C4-2B (cell line): Measurements from ENCODE around the gene ELAPOR1.

Source experiments
- CTCF ChIP-seq: fragments of 450-650 bp; conservative IDR thresholded peaks from 2 replicates; pipeline ENCODE4 v1.5.1; 2017; ENCODE audit warnings: mild to moderate bottlenecking
- ZFX ChIP-seq: fragments of 450-650 bp; IDR thresholded peaks from 2 replicates; pipeline ENCODE4 v1.6.1; 2017

DNA sequence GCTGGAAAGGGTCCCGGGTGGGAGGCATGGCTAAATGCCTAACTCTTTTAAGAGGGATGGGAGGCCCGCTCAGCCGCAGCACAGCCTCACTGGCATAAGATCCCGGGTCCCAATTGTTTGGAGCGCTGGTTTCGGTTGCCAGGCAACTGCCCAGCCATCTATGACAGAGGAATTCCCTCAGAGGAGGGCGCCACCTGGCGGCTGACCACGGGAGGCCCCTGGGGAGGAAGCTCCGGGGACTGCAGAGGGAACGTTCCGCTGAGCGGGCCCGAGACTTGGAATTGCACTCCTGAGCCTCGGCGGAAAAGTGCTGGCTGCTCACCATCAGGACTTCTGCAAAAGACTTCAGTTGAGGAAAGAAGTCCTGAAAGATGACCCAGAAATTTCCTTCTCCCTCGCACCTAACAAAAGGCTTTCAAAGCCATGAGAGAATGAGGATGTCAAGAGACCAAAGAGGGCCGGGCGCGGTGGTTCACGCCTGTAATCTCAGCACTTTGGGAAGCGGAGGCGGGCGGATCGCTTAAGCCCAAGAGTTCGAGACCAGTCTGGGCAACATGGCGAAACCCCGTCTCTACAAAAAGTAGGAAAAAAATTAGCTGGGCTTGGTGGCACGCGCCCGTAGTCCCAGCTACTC, 1.1 kb upstream of the ELAPOR1 start:
- TF ChIP-seq CTCF (peak; percentile 99), ZFX (no peak)
